H1 (cell line): ENCODE results near the gene C1QA. TPM values are rescaled to one million over a fixed set of nuclear protein-coding genes. Genes with fewer than 3 reads are reported as not detected.

Experiments
- ATF2 ChIP-seq: IDR thresholded peaks from 2 replicates; pipeline ENCODE4 v1.6.1; 2012; ENCODE audit warnings: low read length, inconsistent platforms
- ATF3 ChIP-seq: IDR thresholded peaks from 2 replicates; pipeline ENCODE4 v1.6.1; 2011; ENCODE audit warnings: low read depth, mild to moderate bottlenecking, low read length; ENCODE audit not compliant: insufficient read depth
- BACH1 ChIP-seq: IDR thresholded peaks from 2 replicates; pipeline ENCODE4 v1.6.1; 2012; ENCODE audit warnings: low read length, improper control_type of control experiment
- CHD7 ChIP-seq: fragments of 300-600 bp; sonication (generic); IDR thresholded peaks from 2 replicates; pipeline ENCODE4 v1.7.1; 2012; ENCODE audit warnings: low read length, moderate library complexity, mild to moderate bottlenecking, inconsistent platforms; ENCODE audit not compliant: insufficient replicate concordance
- GABPA ChIP-seq: IDR thresholded peaks from 2 replicates; pipeline ENCODE4 v1.6.1; 2011; ENCODE audit warnings: mild to moderate bottlenecking, low read length, moderate library complexity, borderline replicate concordance; ENCODE audit not compliant: insufficient read depth
- POLR2AphosphoS5 ChIP-seq: IDR thresholded peaks from 2 replicates; pipeline ENCODE4 v1.6.1; 2011; ENCODE audit warnings: low read depth, low read length
- RNF2 ChIP-seq: fragments of 200-900, 300-1000 bp; sonication (generic); IDR thresholded peaks from 2 replicates; pipeline ENCODE4 v1.7.1; 2016; ENCODE audit warnings: borderline replicate concordance, low read depth, mild to moderate bottlenecking, antibody characterized with exemption, low read length; ENCODE audit not compliant: poor library complexity, severe bottlenecking; ENCODE audit errors: missing control alignments
- TAF7 ChIP-seq: optimal IDR thresholded peaks from 2 replicates; pipeline ENCODE3; 2011; ENCODE audit warnings: low read depth, mild to moderate bottlenecking, inconsistent platforms, low read length, moderate library complexity, borderline replicate concordance
- TBP ChIP-seq: IDR thresholded peaks from 2 replicates; pipeline ENCODE4 v1.6.1; 2011; ENCODE audit warnings: low read depth, low read length, improper control_type of control experiment
- polyA plus RNA-seq, 7 experiments: library from polyadenylated mRNA; depleted of rRNA in 3 of 7; stranded (reverse) in 5 of 7; unstranded in 2 of 7; fragments of >200 nt in 5 of 7; fragments of 200-250 nt in 2 of 7; gene quantifications; 1 replicate in 5 of 7; 2 replicates in 1 of 7; 4 replicates in 1 of 7; pipeline versions ENCODE4 v1.2.1 to v1.2.3, GENCODE V29; 2011 to 2013; ENCODE audit warnings: missing spikeins in 2 of 7, mixed read lengths in 2 of 7
- total RNA-seq: library from RNA; stranded (reverse); fragmentation: NEBNext Ultra II Directional; extraction: Animal tissue kit (Norgen Biotek cat#: 25700); gene quantifications from 2 replicates; pipeline ENCODE4 v1.2.1, GENCODE V29; 2021

Gene C1QA
- total and polyA plus RNA-seq, 2 of the 8 experiments (the other 6 are each of a cell fraction or from before 2014, with no cell fraction given), result not detected

GRCh38 chr1:22595108-22595507, 41.3 kb upstream of the C1QA start (continued):
- TF ChIP-seq CHD7 (no peak), TBP (no peak), GABPA (no peak), TAF7 (no peak), BACH1 (no peak), ATF2 (no peak), POLR2AphosphoS5 (no peak), RNF2 (no peak), ATF3 (no peak)
